ENCODE results near the gene B3GALNT2. TPM values are rescaled to one million over a fixed set of nuclear protein-coding genes. Genes with fewer than 3 reads are reported as not detected.

The B3GALNT2 gene
- total and polyA plus RNA-seq, 2 of the 8 experiments (the other 6 are each of a cell fraction or from before 2014, with no cell fraction given): 15.4 to 39.4 TPM

GRCh38 chr1:235473806-235474205 is 30.4 kb downstream of the B3GALNT2 start:
- Histone ChIP-seq H2AK5ac (ENCODE audit: low read depth, low read length) (no peak overlapping the region), H3K4ac (replicated peaks; ENCODE audit: insufficient read length, low read depth, low read length) (no peak overlapping the region), H3K23me2 (ENCODE audit: low read depth, low read length) (no peaks in the 10 kb centered on the region), H3K79me1 (ENCODE audit: low read depth, low read length) (no peaks in the 10 kb centered on the region), H2BK120ac (replicated peaks; ENCODE audit: low read depth, low read length) (no peak overlapping the region), H3K56ac (replicated peaks; ENCODE audit: insufficient read length, low read depth, low read length) (no peak overlapping the region), H3K4me1 (replicated peaks in 1 of 4; ENCODE audit: control insufficient read depth in 3 of 4, insufficient read depth in 4 of 4, low read length in 3 of 4) (no peaks in the 10 kb centered on the region), H3K9me3 (ENCODE audit: insufficient read depth in 2 of 2, low read depth in 1 of 2, low read length in 1 of 2) (no peaks in the 10 kb centered on the region), H4K8ac (ENCODE audit: extremely low read depth, insufficient read depth, low read length) (no peak overlapping the region), H2BK12ac (ENCODE audit: low read depth, low read length) (no peak overlapping the region), H3K27ac (ENCODE audit: low read depth, low read length) (no peak overlapping the region), H2BK5ac (ENCODE audit: low read depth, low read length) (no peak overlapping the region), H4K91ac (replicated peaks; ENCODE audit: insufficient read length, low read length) (no peak overlapping the region), H3K4me3 (ENCODE audit: extremely low read depth in 1 of 4, insufficient read depth in 2 of 4, low read depth in 3 of 4, low read length in 4 of 4) (no peak overlapping the region), H3K23ac (ENCODE audit: insufficient read length) (no peak overlapping the region), H3K27me3 (replicated peaks in 1 of 4; ENCODE audit: control insufficient read depth in 3 of 4, extremely low read depth in 1 of 4, insufficient read depth in 3 of 4, low read length in 3 of 4) (no peaks in the 10 kb centered on the region), H3K14ac (ENCODE audit: insufficient read length) (no peak overlapping the region), H3K4me2 (ENCODE audit: insufficient read depth in 1 of 2, low read depth in 2 of 2, low read length in 2 of 2) (no peak overlapping the region), H3K36me3 (ENCODE audit: control insufficient read depth in 2 of 4, insufficient read depth in 4 of 4, low read length in 3 of 4) (peaks cover 0 to 34% (median 6%) of the 10 kb centered on the region in 4 experiments; a peak in 5 of 8 replicates), H2BK20ac (ENCODE audit: low read length) (no peak overlapping the region), H4K20me1 (replicated peaks in 1 of 2; ENCODE audit: control insufficient read depth in 1 of 2, insufficient read depth in 2 of 2, low read length in 2 of 2) (no peaks in the 10 kb centered on the region), H4K5ac (ENCODE audit: insufficient read length, low read depth, low read length) (no peak overlapping the region), H3K18ac (ENCODE audit: extremely low read depth, low read length) (no peak overlapping the region), H2AFZ (ENCODE audit: low read length) (no peak overlapping the region), H3K9ac (replicated peaks in 1 of 4; ENCODE audit: extremely low read depth in 1 of 4, low read depth in 3 of 4, low read length in 3 of 4) (no peak overlapping the region), H3K79me2 (ENCODE audit: control insufficient read depth in 1 of 2, insufficient read depth in 2 of 2, low read length in 2 of 2) (no peaks in the 10 kb centered on the region), H2BK15ac (ENCODE audit: low read length) (no peak overlapping the region)
- ChIA-PET CTCF (ENCODE audit: partially characterized antibody) (no interaction called here), POLR2A (ENCODE audit: partially characterized antibody) (interaction anchor here (0.7 to 1.1 kb wide), 2 partner anchors 9 to 29 kb away, joined by 3 to 5 read pairs; no protein-coding TSS in a partner anchor)
- WGBS, 2 experiments (ENCODE audit: extremely low coverage in 1 of 2, insufficient coverage in 1 of 2, insufficient read length in 1 of 2, insufficient replicate concordance in 2 of 2, low coverage in 1 of 2, low lambda C conversion rate in 2 of 2, missing lambda C conversion rate in 1 of 2): 85% methylated on average over 1 of the region's 1 CpG; no CpG with 5 or more reads in 1 of the 2 experiments
- TF ChIP-seq YY1 (IDR thresholded peaks at IDR 0.05; ENCODE audit: low read depth, low read length): no peak
- FAIRE-seq (no peak), DNase-seq (ENCODE audit: low read depth in 1 of 2, low spot score in 2 of 2) (no peak)

Measured in H1 (cell line).